Inferior parietal cortex (tissue), 1 donor: ENCODE measurements around the gene PPIL6.

Experiments used
- DNase-seq: peaks from one replicate; pipeline ENCODE4 v3.0.0-alpha.2; 2016; ENCODE audit errors: extremely low spot score

Gene PPIL6

DNA sequence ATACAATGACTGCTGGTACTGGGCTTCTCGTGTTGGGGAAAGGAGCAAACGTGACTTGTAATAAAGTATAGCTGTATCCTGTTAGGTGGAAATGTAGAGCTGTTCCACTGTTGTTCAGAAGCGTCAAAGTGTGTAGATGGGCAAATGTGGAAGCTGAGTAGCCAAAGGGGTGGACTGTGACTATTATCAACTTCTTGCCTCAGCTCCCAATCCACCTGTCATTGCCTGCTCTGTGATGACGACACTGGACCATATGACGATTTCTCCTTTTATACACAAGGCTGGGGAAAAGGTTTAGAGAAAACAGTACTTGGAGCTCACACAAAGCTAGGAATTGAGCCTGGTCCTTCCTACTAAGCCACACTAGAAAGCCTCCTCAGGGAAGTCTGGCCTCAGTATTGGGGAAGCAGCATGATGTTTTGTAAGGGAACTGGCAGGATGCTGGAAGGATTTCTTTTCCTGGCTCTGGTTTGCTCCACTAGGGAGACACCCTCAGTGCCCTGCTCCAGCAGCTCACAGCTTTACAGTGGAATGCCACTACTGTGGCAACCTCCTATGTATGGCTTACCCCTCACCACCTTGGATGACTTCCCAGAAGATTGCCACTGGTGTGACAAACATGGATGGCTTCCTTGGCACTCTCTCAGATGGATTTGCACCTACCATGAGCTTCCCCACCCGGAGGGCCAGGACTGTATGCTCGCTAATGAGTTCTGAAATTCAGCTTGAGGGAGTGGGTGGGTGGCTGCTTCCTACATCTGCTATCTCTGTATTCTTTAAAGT is 78.1 kb downstream of the PPIL6 start:
- DNase-seq = no peak

- no peak for DNase-seq
Observed at GRCh38 chr6:109360791-109361190, 79.6 kb downstream of the PPIL6 start.

GRCh38 chr6:109360281-109360680 is 80.1 kb downstream of the PPIL6 start:
- no peak for DNase-seq

- DNase-seq = no peak
Observed at GRCh38 chr6:109359248-109359647, 81.2 kb downstream of the PPIL6 start.

- DNase-seq = no peak
Observed at GRCh38 chr6:109358204-109358603, 82.2 kb downstream of the PPIL6 start.

GRCh38 chr6:109356237-109356636 is 84.2 kb downstream of the PPIL6 start:
- no peak for DNase-seq

DNA sequence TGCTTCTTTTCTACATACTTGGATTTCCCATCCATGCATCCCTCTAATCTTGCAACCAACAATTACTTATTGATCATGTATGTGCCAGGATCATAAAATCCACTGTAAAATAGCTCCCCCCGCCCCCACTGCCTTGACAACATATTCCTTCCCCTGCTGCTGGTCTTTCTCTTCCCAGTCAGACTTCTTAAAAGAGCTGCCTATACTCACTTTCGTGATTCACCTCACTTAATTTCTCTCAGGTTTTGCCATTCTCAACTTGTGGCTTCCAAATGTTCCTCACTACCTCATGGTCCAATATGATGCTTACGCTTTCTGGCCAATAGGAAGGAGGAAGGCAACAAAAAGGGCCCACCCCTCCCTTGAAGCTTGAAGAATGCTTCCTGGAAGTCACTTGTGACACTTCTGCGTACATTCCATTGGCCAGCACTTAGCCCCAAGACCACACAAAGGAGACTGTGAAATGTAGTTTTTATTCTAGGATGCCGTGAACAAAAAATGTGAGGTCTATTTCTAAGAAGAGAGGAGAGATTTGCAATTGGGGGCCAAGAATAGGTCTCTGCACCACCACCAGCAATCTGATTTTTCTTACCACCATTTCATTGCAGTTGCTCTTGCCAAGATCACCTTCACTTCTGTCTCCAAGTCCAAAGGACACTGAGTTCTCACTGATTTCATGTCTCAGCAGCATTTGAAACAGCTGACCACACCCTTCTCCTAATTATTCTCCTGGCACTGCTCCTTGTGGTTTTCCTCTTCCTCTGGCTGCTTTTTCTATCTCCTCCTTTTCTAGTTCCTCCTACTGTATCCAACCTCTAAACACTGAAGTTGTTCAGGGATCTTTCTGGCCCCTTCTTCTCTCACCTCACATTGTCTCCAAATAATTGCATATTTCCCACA is 88.9 kb downstream of the PPIL6 start:
- DNase-seq = no peak

DNA sequence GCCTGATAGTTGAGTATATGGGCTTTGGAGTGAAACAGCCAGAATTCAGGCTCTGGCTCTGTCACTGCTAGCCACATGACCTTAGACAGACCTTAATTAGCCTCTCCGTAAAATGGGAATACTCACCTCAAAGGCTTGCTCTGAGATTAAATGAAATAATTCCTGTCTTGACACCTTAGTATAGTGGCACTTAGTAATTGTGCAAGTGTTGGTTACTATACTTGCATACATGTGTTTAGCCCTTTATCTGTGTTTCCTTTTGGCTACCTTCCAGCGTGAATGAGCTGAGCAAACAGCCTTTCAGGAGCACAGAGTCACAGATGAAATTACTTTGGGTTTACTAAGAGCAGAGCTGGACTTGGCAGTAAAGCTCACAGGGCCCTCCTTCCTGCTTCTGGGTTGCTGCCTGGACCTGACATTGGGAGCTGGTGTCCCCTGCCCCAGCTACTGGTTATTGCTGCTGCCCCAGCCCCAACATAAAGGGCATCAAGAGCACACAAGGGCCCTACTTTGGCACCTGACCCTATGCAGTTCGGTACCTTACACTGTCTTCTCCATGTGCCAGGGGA is 90.9 kb downstream of the PPIL6 start:
- DNase-seq = no peak

DNA sequence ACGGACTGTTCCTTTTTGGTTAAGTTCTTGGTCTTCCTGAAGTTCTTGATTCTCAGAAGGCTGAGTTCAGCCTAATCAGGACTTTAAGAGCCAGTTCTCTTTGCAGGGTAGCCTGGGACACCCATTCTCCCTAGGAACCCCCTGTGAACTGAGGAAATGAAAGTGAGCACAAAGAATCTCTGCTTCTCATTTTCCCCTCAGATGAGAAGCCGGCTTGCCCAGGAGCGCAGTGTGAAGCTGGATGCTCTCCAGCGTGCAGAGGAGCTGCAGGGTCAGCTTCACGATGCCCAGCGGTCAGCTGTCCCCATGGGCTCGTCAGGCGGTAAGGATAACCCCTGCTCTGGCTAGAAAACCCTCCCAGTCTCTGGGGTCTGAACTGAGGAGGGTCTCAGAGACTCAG is 92.2 kb downstream of the PPIL6 start:
- DNase-seq = no peak

DNA sequence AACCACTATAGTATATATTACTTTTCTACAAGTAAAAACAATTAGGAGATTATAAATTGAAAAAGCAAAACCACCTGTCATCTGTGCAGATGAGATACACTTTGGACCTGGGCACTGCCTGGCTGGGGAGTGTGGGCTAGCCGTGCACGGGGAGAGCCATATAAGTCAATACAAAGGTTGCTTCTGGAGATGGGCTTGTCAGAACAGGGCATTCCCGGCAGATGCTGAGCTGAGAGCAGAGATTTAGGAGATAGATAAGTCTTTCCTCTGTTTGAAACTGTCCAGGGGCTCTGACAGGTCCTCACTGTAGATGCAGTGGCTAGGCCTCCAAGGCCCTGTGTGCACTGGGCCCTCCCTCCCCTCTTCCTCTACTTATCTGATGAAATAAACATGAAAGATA is 92.6 kb downstream of the PPIL6 start:
- no peak for DNase-seq

- DNase-seq = no peak
Observed at GRCh38 chr6:109345986-109346385, 94.4 kb downstream of the PPIL6 start.

DNA sequence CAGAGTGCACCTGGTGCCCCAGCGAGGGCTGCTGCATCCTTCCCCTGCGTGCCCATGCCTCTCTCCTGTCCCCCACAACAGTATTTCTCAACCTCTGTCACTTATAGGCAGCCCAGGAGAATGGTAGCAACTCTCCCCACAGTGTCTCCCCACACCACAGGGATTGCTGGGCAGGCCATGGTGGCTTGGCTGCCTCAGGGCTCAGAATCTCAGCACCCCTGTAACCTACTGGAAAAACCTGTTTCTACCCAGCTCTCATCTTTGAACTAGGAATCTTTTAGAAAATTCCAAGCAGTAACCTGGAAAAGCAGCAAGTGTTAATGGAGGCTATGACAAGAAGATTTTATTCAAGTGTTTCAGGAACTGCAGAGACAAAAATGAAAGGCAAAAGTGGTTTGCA is 96.2 kb downstream of the PPIL6 start:
- DNase-seq = no peak

DNA sequence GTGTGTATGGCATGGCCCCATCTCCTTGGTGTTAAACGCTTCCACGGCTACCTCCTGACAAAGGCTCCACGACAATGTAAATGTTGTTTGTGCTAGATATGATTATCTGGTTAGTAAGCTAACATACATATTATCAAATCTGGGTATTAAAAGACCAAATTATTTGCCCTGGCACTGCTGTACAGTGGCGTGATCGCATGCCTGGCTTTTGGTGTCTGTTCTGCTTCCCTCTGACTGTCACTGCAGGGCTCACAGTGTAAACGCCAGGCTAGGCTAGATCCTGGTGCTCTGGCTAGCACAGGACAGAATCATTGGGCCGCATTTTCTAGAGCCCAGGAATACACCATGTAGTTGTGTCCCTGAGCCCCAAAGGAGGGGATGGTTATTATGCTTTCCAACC is 96.9 kb downstream of the PPIL6 start:
- no peak for DNase-seq

- no peak for DNase-seq
Observed at GRCh38 chr6:109342911-109343310, 97.5 kb downstream of the PPIL6 start.

DNA sequence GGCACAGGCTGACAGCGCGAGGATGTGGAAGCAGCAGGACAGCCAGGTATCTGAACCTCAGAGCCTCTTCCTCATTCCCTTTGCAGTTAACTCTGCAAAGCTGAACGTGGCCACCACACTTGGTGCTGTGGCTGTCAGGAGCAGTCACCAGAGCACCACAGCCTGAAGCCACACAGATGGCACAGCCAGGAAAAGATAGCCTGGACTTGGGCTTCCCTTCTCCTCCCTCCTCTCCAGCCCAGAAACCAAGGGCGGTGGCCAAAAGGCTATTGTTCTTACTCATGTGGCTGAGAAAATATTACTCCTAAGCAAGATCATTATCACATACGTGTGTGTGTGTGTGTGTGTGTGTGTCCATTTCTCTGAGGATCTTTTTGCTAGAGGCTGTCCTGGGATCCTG is 97.9 kb downstream of the PPIL6 start:
- no peak for DNase-seq

- DNase-seq = no peak
Observed at GRCh38 chr6:109340811-109341210, 99.6 kb downstream of the PPIL6 start.
